ENCODE results near the gene CDH26. TPM values are rescaled to one million over a fixed set of nuclear protein-coding genes. Genes with fewer than 3 reads are reported as not detected.
A peak's percentile ranks its signal among the peaks of the same experiment; 100 is the strongest.

Gene CDH26
- total RNA-seq, 1 experiment from 2014 or later = not detected

- no peaks in the 10 kb centered on the region for H3K4me1 ChIP-seq (ENCODE audit: low read length)
- H3K4me3 ChIP-seq (ENCODE audit: low read length) = no peak overlapping the region
- no peak overlapping the region for H3K27ac ChIP-seq (ENCODE audit: low read length)
Measured at GRCh38 chr20:60006261-60006660, 48.0 kb downstream of the CDH26 start.

GRCh38 chr20:60007464-60007863 lies 49.2 kb downstream of the CDH26 start:
- Histone ChIP-seq H2AFZ (ENCODE audit: low read length) (no peak overlapping the region), H3K4me2 (ENCODE audit: low read depth, low read length, poor library complexity, severe bottlenecking) (no peak overlapping the region), H3K9ac (ENCODE audit: low read length) (no peak overlapping the region), H3K27ac (ENCODE audit: low read length) (no peak overlapping the region), H3K36me3 (ENCODE audit: insufficient read depth, low read length) (no peaks in the 10 kb centered on the region), H3K4me3 (ENCODE audit: low read length) (no peak overlapping the region), H3K9me2 (replicated peaks; ENCODE audit: insufficient read depth, low read length) (no peaks in the 10 kb centered on the region), H3K27me3 (ENCODE audit: low read length) (no peaks in the 10 kb centered on the region), H3K79me2 (ENCODE audit: low read length) (no peaks in the 10 kb centered on the region), H4K20me1 (ENCODE audit: insufficient read depth, low read depth, low read length) (no peaks in the 10 kb centered on the region), H3K4me1 (ENCODE audit: low read length) (no peaks in the 10 kb centered on the region), H3K9me3 (ENCODE audit: low read length) (no peaks in the 10 kb centered on the region)
- no peak for DNase-seq

More at GRCh38 chr20:60006261-60006660, 48.0 kb downstream of the CDH26 start:
- no peaks in the 10 kb centered on the region for H4K20me1 ChIP-seq (ENCODE audit: insufficient read depth, low read depth, low read length)
- no peaks in the 10 kb centered on the region for H3K27me3 ChIP-seq (ENCODE audit: low read length)
- H3K9me2 ChIP-seq (replicated peaks; ENCODE audit: insufficient read depth, low read length) = no peaks in the 10 kb centered on the region
- H3K9ac ChIP-seq (ENCODE audit: low read length) = no peak overlapping the region
- H3K36me3 ChIP-seq (ENCODE audit: insufficient read depth, low read length) = no peaks in the 10 kb centered on the region
- no peak overlapping the region for H3K4me2 ChIP-seq (ENCODE audit: low read depth, low read length, poor library complexity, severe bottlenecking)
- DNase-seq = no peak
- H3K9me3 ChIP-seq (ENCODE audit: low read length) = no peaks in the 10 kb centered on the region
- no peak overlapping the region for H2AFZ ChIP-seq (ENCODE audit: low read length)
- H3K79me2 ChIP-seq (ENCODE audit: low read length) = no peaks in the 10 kb centered on the region

DNA sequence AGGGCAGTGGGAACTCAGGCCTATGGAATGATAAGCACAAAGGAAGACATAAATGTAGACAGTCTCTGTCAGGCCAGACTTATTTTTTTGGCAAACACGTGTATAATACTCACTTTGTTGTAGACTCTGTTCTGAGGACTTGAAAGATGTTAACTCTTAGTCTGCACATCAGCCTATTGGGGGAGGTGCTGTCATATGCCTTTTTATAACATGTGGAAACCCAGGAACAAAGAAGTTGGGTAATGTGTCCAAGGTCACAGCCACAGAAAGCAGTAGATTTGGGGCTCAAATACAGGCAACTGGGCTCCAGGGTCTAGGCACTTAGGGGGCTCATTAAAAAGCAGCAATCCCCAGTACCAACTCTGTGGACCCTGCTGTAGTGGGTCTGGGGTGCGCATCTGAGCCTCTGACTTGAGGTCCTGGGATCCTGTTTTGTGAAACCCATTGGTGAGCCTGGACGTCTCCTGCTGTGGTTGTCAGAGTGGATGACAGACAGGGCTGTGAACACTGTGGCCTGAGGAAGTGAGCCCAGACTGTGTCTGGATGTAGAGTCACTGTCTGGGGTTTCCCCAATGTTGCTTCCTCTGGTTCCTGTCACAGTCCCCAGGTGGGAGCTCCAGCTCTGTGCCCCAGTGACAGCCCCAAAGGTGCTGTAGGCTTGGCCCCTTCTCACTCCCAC lies 50.0 kb downstream of the CDH26 start:
- H3K27me3 ChIP-seq (ENCODE audit: low read length) = no peaks in the 10 kb centered on the region
- H3K4me2 ChIP-seq (ENCODE audit: low read depth, low read length, poor library complexity, severe bottlenecking) = no peak overlapping the region

DNA sequence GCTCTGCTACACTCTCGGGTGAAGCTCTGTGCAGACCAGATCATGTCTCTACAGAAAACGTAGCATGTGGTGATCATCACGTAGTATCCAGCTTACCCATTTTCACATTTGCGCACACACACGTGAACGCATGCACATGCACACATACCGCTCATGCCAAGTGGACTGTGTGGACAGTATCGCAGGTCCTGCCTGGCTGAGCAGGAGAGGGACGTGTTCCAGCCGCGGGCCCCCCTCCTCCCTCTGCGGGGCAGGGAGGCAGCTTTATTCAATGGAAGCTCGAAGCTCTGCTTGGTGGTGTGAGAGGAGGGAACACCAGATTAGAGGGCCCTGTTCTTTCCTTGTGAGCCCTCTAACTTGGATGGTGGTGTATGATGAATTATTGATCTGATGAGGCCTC lies 51.1 kb downstream of the CDH26 start:
- peak; percentile 14 for DNase-seq
- H3K9me3 ChIP-seq (ENCODE audit: low read length) = no peaks in the 10 kb centered on the region
- no peak overlapping the region for H3K4me3 ChIP-seq (ENCODE audit: low read length)
- H3K27ac ChIP-seq (ENCODE audit: low read length) = no peak overlapping the region
- no peaks in the 10 kb centered on the region for H3K79me2 ChIP-seq (ENCODE audit: low read length)
- H2AFZ ChIP-seq (ENCODE audit: low read length) = no peak overlapping the region
- H3K9me2 ChIP-seq (replicated peaks; ENCODE audit: insufficient read depth, low read length) = no peaks in the 10 kb centered on the region
- no peaks in the 10 kb centered on the region for H3K36me3 ChIP-seq (ENCODE audit: insufficient read depth, low read length)
- no peaks in the 10 kb centered on the region for H3K4me1 ChIP-seq (ENCODE audit: low read length)
- H3K9ac ChIP-seq (ENCODE audit: low read length) = no peak overlapping the region
- H3K4me2 ChIP-seq (ENCODE audit: low read depth, low read length, poor library complexity, severe bottlenecking) = no peak overlapping the region
- no peaks in the 10 kb centered on the region for H4K20me1 ChIP-seq (ENCODE audit: insufficient read depth, low read depth, low read length)
- H3K27me3 ChIP-seq (ENCODE audit: low read length) = no peaks in the 10 kb centered on the region

More for the DNA sequence above, 50.0 kb downstream of the CDH26 start:
- no peak for DNase-seq
- no peaks in the 10 kb centered on the region for H3K79me2 ChIP-seq (ENCODE audit: low read length)
- no peaks in the 10 kb centered on the region for H3K4me1 ChIP-seq (ENCODE audit: low read length)
- H3K36me3 ChIP-seq (ENCODE audit: insufficient read depth, low read length) = no peaks in the 10 kb centered on the region
- H2AFZ ChIP-seq (ENCODE audit: low read length) = no peak overlapping the region
- H3K9me2 ChIP-seq (replicated peaks; ENCODE audit: insufficient read depth, low read length) = no peaks in the 10 kb centered on the region
- no peaks in the 10 kb centered on the region for H4K20me1 ChIP-seq (ENCODE audit: insufficient read depth, low read depth, low read length)
- H3K9ac ChIP-seq (ENCODE audit: low read length) = no peak overlapping the region
- no peaks in the 10 kb centered on the region for H3K9me3 ChIP-seq (ENCODE audit: low read length)
- H3K27ac ChIP-seq (ENCODE audit: low read length) = no peak overlapping the region
- no peak overlapping the region for H3K4me3 ChIP-seq (ENCODE audit: low read length)

- Histone ChIP-seq H3K27ac (ENCODE audit: low read length) (no peak overlapping the region), H3K9me3 (ENCODE audit: low read length) (no peaks in the 10 kb centered on the region), H2AFZ (ENCODE audit: low read length) (no peak overlapping the region), H3K27me3 (ENCODE audit: low read length) (no peaks in the 10 kb centered on the region), H3K4me1 (ENCODE audit: low read length) (no peaks in the 10 kb centered on the region), H4K20me1 (ENCODE audit: insufficient read depth, low read depth, low read length) (no peaks in the 10 kb centered on the region), H3K79me2 (ENCODE audit: low read length) (no peaks in the 10 kb centered on the region), H3K4me2 (ENCODE audit: low read depth, low read length, poor library complexity, severe bottlenecking) (no peak overlapping the region), H3K9ac (ENCODE audit: low read length) (no peak overlapping the region), H3K4me3 (ENCODE audit: low read length) (no peak overlapping the region), H3K9me2 (replicated peaks; ENCODE audit: insufficient read depth, low read length) (no peaks in the 10 kb centered on the region), H3K36me3 (ENCODE audit: insufficient read depth, low read length) (no peaks in the 10 kb centered on the region)
- peak; percentile 65 for DNase-seq
Measured at GRCh38 chr20:60009826-60010616, 51.8 kb downstream of the CDH26 start.

DNA sequence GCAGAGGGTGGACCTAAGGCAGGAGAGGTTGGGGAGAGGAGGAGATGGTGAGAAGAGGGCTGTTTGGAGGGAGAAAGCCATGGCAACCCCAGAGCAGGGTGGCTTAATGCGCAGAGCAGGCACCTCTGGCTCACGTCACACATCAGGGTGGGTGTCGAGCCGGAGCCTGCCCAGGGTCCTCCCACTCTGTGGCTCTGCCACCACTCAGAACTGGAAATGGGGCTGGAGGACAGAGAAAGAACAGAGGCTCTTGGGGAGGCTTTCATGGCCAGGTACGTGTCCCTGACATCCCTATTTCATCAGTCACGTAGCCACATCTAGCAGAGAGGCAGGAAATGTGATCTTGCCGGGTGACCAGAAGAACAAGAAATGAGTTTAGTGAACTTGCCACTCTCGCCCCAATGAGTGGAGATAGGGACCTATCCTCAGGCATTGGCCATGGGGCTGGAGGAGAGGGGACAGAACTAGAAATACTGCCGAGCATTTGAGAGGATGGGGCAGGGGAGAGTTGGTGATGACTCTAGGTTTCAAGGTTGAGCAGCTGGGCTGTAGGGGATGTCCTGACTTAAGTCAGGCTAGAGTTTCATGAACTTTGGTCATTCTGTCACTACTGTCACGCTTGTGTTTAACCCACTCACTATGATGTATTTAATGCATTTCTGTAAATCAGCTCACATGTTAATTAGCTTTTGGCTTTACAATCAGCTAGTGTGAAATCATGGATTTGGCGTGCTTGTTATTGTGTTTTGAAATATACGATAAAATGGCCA lies 52.7 kb downstream of the CDH26 start:
- no peaks in the 10 kb centered on the region for H3K36me3 ChIP-seq (ENCODE audit: insufficient read depth, low read length)
- no peaks in the 10 kb centered on the region for H4K20me1 ChIP-seq (ENCODE audit: insufficient read depth, low read depth, low read length)
- H3K4me3 ChIP-seq (ENCODE audit: low read length) = no peak overlapping the region
- no peaks in the 10 kb centered on the region for H3K9me3 ChIP-seq (ENCODE audit: low read length)
- no peak overlapping the region for H3K4me2 ChIP-seq (ENCODE audit: low read depth, low read length, poor library complexity, severe bottlenecking)
- H2AFZ ChIP-seq (ENCODE audit: low read length) = no peak overlapping the region
- DNase-seq = no peak
- H3K9me2 ChIP-seq (replicated peaks; ENCODE audit: insufficient read depth, low read length) = no peaks in the 10 kb centered on the region
- H3K9ac ChIP-seq (ENCODE audit: low read length) = no peak overlapping the region
- H3K27me3 ChIP-seq (ENCODE audit: low read length) = no peaks in the 10 kb centered on the region
- no peaks in the 10 kb centered on the region for H3K4me1 ChIP-seq (ENCODE audit: low read length)
- no peak overlapping the region for H3K27ac ChIP-seq (ENCODE audit: low read length)
- no peaks in the 10 kb centered on the region for H3K79me2 ChIP-seq (ENCODE audit: low read length)

DNA sequence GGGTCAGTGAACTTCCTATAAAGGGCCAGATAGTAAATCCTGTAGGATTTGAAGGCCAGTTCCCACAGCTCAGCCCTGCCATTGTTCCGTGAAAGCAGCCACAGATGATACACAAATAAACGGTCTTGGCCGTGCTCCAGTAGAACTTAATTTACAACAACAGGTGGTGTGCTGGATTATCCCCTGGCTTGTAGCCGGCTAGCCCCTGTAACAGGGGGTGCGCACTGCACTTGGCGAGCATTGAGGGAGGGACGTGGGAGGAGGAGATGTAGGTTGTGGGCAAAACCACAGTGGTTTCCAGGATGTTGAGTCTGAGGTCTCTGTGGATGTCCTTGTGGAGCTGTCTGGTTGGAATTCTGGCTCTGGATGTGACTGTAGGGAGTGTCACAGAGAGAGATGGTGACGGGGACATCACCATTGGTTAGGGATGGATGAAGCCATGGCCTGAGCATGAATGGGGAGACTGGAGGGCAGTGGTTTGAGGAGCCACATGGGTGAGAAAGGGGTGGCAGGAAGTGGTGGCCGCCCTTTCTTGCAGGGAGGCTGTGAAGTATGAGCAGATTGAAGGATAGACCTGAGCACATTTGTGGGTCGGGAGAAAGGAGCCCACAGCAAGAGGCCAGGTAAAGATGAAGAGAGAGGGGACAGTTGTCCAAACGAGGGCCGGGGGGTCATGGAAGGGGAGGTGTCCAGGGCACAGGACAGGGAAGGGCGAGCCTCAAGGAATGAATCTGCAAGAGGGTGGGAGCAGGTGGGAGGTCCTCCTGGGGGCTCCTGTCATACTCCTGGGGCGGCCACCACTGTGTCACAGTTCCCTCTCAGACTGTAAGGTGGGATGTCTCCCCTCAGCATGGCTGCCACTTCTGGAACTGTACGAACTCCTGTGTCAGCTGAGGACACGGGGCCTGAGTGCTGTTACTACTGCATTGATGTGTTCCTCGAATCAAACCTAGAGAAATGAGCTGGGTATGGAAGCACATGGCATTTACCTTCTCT lies 53.6 kb downstream of the CDH26 start:
- no peak overlapping the region for H3K4me2 ChIP-seq (ENCODE audit: low read depth, low read length, poor library complexity, severe bottlenecking)
- no peaks in the 10 kb centered on the region for H3K36me3 ChIP-seq (ENCODE audit: insufficient read depth, low read length)
- no peak overlapping the region for H2AFZ ChIP-seq (ENCODE audit: low read length)
- no peaks in the 10 kb centered on the region for H4K20me1 ChIP-seq (ENCODE audit: insufficient read depth, low read depth, low read length)
- H3K9me2 ChIP-seq (replicated peaks; ENCODE audit: insufficient read depth, low read length) = no peaks in the 10 kb centered on the region
- H3K9ac ChIP-seq (ENCODE audit: low read length) = no peak overlapping the region
- no peak overlapping the region for H3K4me3 ChIP-seq (ENCODE audit: low read length)
- DNase-seq = no peak
- H3K27ac ChIP-seq (ENCODE audit: low read length) = no peak overlapping the region
- no peaks in the 10 kb centered on the region for H3K9me3 ChIP-seq (ENCODE audit: low read length)
- no peaks in the 10 kb centered on the region for H3K27me3 ChIP-seq (ENCODE audit: low read length)
- no peaks in the 10 kb centered on the region for H3K4me1 ChIP-seq (ENCODE audit: low read length)
- H3K79me2 ChIP-seq (ENCODE audit: low read length) = no peaks in the 10 kb centered on the region

Measured in Karpas-422 (cell line).